IMR-90 (cell line): ENCODE measurements around the gene TCF4. TPM values are rescaled to one million over a fixed set of nuclear protein-coding genes. Genes with fewer than 3 reads are reported as not detected.

Experiments used
- ATAC-seq: fragments of 200-7000 bp; cut with Tn5 transposase; 2 replicates; pipeline ENCODE4 v1.9.1; 2020; ENCODE audit warnings: low read depth, mild to moderate bottlenecking, moderate library complexity
- BruUV-seq: library from RNA; stranded (reverse); fragments of 400-500 nt; replicated peaks from 2 replicates; lab custom pipeline; 2021; lab: Mats Ljungman, UMichigan
- CTCF ChIA-PET: fragments of 300-600 bp; formaldehyde crosslinking; extraction: SDS; loops from one replicate; lab custom pipeline; 2021; ENCODE audit warnings: antibody characterized with exemption; lab: Yijun Ruan, JAX
- POLR2A ChIA-PET: fragments of 300-600 bp; sonication (Branson Sonifier 250); formaldehyde crosslinking; loops from one replicate; lab custom pipeline; 2022; ENCODE audit warnings: antibody characterized with exemption; ENCODE audit not compliant: unreplicated experiment; lab: Charles Lee
- DNase-seq: peaks from one replicate; pipeline ENCODE4 v3.0.0; 2013
- H2AFZ ChIP-seq: replicated peaks from 2 replicates; pipeline ENCODE3; 2013; ENCODE audit warnings: low read length, mild to moderate bottlenecking; ENCODE audit not compliant: poor library complexity
- H2AK5ac ChIP-seq: 2 replicates; pipeline ENCODE4 v1.6.1; 2013; ENCODE audit warnings: low read depth, low read length, inconsistent platforms
- H2AK9ac ChIP-seq: replicated peaks from 2 replicates; pipeline ENCODE3; 2013; ENCODE audit warnings: mild to moderate bottlenecking, low read depth, low read length, moderate library complexity; ENCODE audit not compliant: poor library complexity
- H2BK120ac ChIP-seq: 2 replicates; pipeline ENCODE4 v1.6.1; 2013; ENCODE audit warnings: low read depth, low read length, inconsistent platforms
- H2BK15ac ChIP-seq: 3 replicates; pipeline ENCODE4 v1.6.1; 2013; ENCODE audit warnings: low read depth, low read length, inconsistent platforms
- H2BK20ac ChIP-seq: 2 replicates; pipeline ENCODE4 v1.6.1; 2013; ENCODE audit warnings: low read depth, mild to moderate bottlenecking, inconsistent platforms, low read length, moderate library complexity
- H2BK5ac ChIP-seq: 2 replicates; pipeline ENCODE4 v1.6.1; 2013; ENCODE audit warnings: mild to moderate bottlenecking, low read depth, low read length, inconsistent platforms; ENCODE audit not compliant: poor library complexity, severe bottlenecking
- H3K14ac ChIP-seq: replicated peaks from 2 replicates; pipeline ENCODE4 v1.6.1; 2013; ENCODE audit warnings: low read depth, low read length, inconsistent platforms
- H3K18ac ChIP-seq: 2 replicates; pipeline ENCODE4 v1.6.1; 2013; ENCODE audit warnings: low read depth, low read length, control low read depth
- H3K23ac ChIP-seq: 2 replicates; pipeline ENCODE4 v1.6.1; 2013; ENCODE audit warnings: low read depth, low read length, inconsistent platforms
- H3K27ac ChIP-seq: 2 replicates; pipeline ENCODE4 v1.5.1; 2013; ENCODE audit warnings: mild to moderate bottlenecking, control low read depth, low read length; ENCODE audit not compliant: insufficient read depth
- H3K27me3 ChIP-seq: 2 replicates; pipeline ENCODE4 v1.6.1; 2013; ENCODE audit warnings: low read length; ENCODE audit not compliant: control insufficient read depth, insufficient read depth
- H3K36me3 ChIP-seq: 2 replicates; pipeline ENCODE4 v1.6.1; 2013; ENCODE audit warnings: low read length, mixed read lengths; ENCODE audit not compliant: control insufficient read depth, insufficient read depth
- H3K4ac ChIP-seq: 2 replicates; pipeline ENCODE4 v1.6.1; 2013; ENCODE audit warnings: low read depth, low read length, inconsistent platforms
- H3K4me1 ChIP-seq: 2 replicates; pipeline ENCODE4 v1.6.1; 2013; ENCODE audit warnings: low read length, mixed read lengths; ENCODE audit not compliant: control insufficient read depth, insufficient read depth
- H3K4me2 ChIP-seq: 2 replicates; pipeline ENCODE4 v1.6.1; 2013; ENCODE audit warnings: low read depth, mild to moderate bottlenecking, control low read depth, low read length, moderate library complexity
- H3K4me3 ChIP-seq: 2 replicates; pipeline ENCODE4 v1.5.1; 2013; ENCODE audit warnings: low read depth, mild to moderate bottlenecking, control low read depth, low read length, moderate library complexity; ENCODE audit not compliant: insufficient read depth
- H3K56ac ChIP-seq: 2 replicates; pipeline ENCODE4 v1.6.1; 2013; ENCODE audit warnings: low read length, inconsistent platforms; ENCODE audit not compliant: insufficient read depth; ENCODE audit errors: extremely low read depth
- H3K79me1 ChIP-seq, 2 experiments: 2 replicates each; pipeline ENCODE4 v1.6.1; 2013; ENCODE audit warnings: low read length in 2 of 2, inconsistent platforms in 1 of 2, low read depth in 1 of 2
- H3K9ac ChIP-seq: 2 replicates; pipeline ENCODE4 v1.6.1; 2013; ENCODE audit warnings: low read depth, low read length, control low read depth
- H3K9me1 ChIP-seq: 2 replicates; pipeline ENCODE4 v1.6.1; 2013; ENCODE audit warnings: low read length, inconsistent platforms; ENCODE audit not compliant: insufficient read depth
- H3K9me3 ChIP-seq: 2 replicates; pipeline ENCODE4 v1.6.1; 2013; ENCODE audit warnings: low read length; ENCODE audit not compliant: control insufficient read depth, insufficient read depth
- H4K20me1 ChIP-seq: 2 replicates; pipeline ENCODE4 v1.6.1; 2013; ENCODE audit warnings: low read length, inconsistent platforms; ENCODE audit not compliant: insufficient read depth
- H4K5ac ChIP-seq: 2 replicates; pipeline ENCODE4 v1.6.1; 2013; ENCODE audit warnings: mild to moderate bottlenecking, low read depth, low read length, control low read depth
- H4K8ac ChIP-seq, 2 experiments: 2 replicates each; pipeline ENCODE4 v1.6.1; 2013; ENCODE audit warnings: low read depth in 2 of 2, low read length in 2 of 2, control low read depth in 1 of 2, inconsistent platforms in 1 of 2
- H4K91ac ChIP-seq: 2 replicates; pipeline ENCODE4 v1.6.1; 2013; ENCODE audit warnings: low read depth, low read length, inconsistent platforms; ENCODE audit not compliant: insufficient read depth
- BHLHE40 ChIP-seq: fragments of 150-350 bp; IDR thresholded peaks from 2 replicates; pipeline ENCODE4 v1.6.1; 2016; ENCODE audit warnings: mild to moderate bottlenecking, low read depth, low read length
- CEBPB ChIP-seq: IDR thresholded peaks from 2 replicates; pipeline ENCODE4 v1.6.1; 2012; ENCODE audit warnings: low read depth, low read length, improper control_type of control experiment
- CHD1 ChIP-seq: IDR thresholded peaks from 2 replicates; pipeline ENCODE4 v1.6.1; 2012; ENCODE audit warnings: low read depth, low read length, improper control_type of control experiment
- FOS ChIP-seq: fragments of 150-350 bp; IDR thresholded peaks from 2 replicates; pipeline ENCODE4 v1.6.1; 2016; ENCODE audit warnings: low read depth, low read length
- MAFK ChIP-seq: IDR thresholded peaks from 2 replicates; pipeline ENCODE4 v1.6.1; 2012; ENCODE audit warnings: low read depth, low read length, improper control_type of control experiment
- MAZ ChIP-seq: IDR thresholded peaks from 2 replicates; pipeline ENCODE4 v1.6.1; 2012; ENCODE audit warnings: low read depth, mild to moderate bottlenecking, low read length, improper control_type of control experiment, moderate library complexity, borderline replicate concordance
- MXI1 ChIP-seq: IDR thresholded peaks from 2 replicates; pipeline ENCODE4 v1.6.1; 2012; ENCODE audit warnings: low read depth, mild to moderate bottlenecking, low read length, moderate library complexity, borderline replicate concordance
- NFE2L2 ChIP-seq: fragments of 150-350 bp; IDR thresholded peaks from 2 replicates; pipeline ENCODE4 v1.6.1; 2016; ENCODE audit warnings: low read depth, mild to moderate bottlenecking, low read length
- POLR2A ChIP-seq: IDR thresholded peaks from 2 replicates; pipeline ENCODE4 v1.6.1; 2012; ENCODE audit warnings: mild to moderate bottlenecking, low read depth, low read length
- RAD21 ChIP-seq: IDR thresholded peaks from 2 replicates; pipeline ENCODE4 v1.6.1; 2012; ENCODE audit warnings: low read length, improper control_type of control experiment
- RCOR1 ChIP-seq: IDR thresholded peaks from 2 replicates; pipeline ENCODE4 v1.6.1; 2012; ENCODE audit warnings: mild to moderate bottlenecking, low read length, improper control_type of control experiment; ENCODE audit not compliant: insufficient replicate concordance
- RFX5 ChIP-seq: IDR thresholded peaks from 2 replicates; pipeline ENCODE4 v1.8.0; 2012; ENCODE audit warnings: low read depth, mild to moderate bottlenecking, low read length, moderate library complexity
- SMC3 ChIP-seq: fragments of 150-350 bp; IDR thresholded peaks from 2 replicates; pipeline ENCODE4 v1.6.1; 2016; ENCODE audit warnings: low read depth, mild to moderate bottlenecking, antibody characterized with exemption, low read length, moderate library complexity
- WGBS, 2 experiments: methylation state at CpG; one replicate each; pipeline versions ENCODE4 v1.1.5 to v1.1.7; 2013; ENCODE audit warnings: missing lambda C conversion rate in 2 of 2; ENCODE audit not compliant: insufficient read length in 1 of 2; ENCODE audit errors: extremely low coverage in 2 of 2; 5-methylcytosine and 5-hydroxymethylcytosine counted together
- dilution Hi-C: fragments of 300-500 bp; cut with HindIII; formaldehyde crosslinking; loops from one replicate; pipeline ENCODE4 v1.14.3; 2018; ENCODE audit warnings: low sequenced_read_pairs; ENCODE audit not compliant: unreplicated experiment
- in situ Hi-C: fragments of 300-500 bp; cut with MboI; formaldehyde crosslinking; loops from 3 replicates; pipeline ENCODE4 v1.14.3; 2019; ENCODE audit warnings: low sequenced_read_pairs, inconsistent platforms, mixed read lengths
- intact Hi-C: fragments of 100-400 bp; cut with micrococcal nuclease; formaldehyde crosslinking; loops from 2 replicates; pipeline ENCODE4 v1.10.0; 2022
- polyA plus RNA-seq, 3 experiments: library from polyadenylated mRNA; depleted of rRNA; stranded (reverse); fragments of >200 nt; gene quantifications; 2 replicates each; pipeline ENCODE4 v1.2.3, GENCODE V29; 2012; ENCODE audit warnings: low replicate concordance in 1 of 3
- total RNA-seq: library from RNA; depleted of rRNA; stranded (reverse); fragments of >200 nt; gene quantifications from 2 replicates; pipeline ENCODE4 v1.2.3, GENCODE V29; 2012
- TF ChIP-seq, protein P1 (sequence below): fragments of 150-350 bp; IDR thresholded peaks from 2 replicates; pipeline ENCODE4 v1.6.1; 2017; ENCODE audit warnings: mild to moderate bottlenecking, antibody characterized with exemption, low read length, low read depth
- TF ChIP-seq, protein P2 (sequence below): conservative IDR thresholded peaks from 2 replicates; pipeline ENCODE4 v1.5.1; 2012; ENCODE audit warnings: mild to moderate bottlenecking, low read depth, low read length, improper control_type of control experiment
- TF ChIP-seq, protein P3 (sequence below): fragments of 150-350 bp; IDR thresholded peaks from 2 replicates; pipeline ENCODE4 v1.6.1; 2016; ENCODE audit warnings: low read depth, mild to moderate bottlenecking, low read length, moderate library complexity, borderline replicate concordance

Gene TCF4
- total and polyA plus RNA-seq, 2 of the 4 experiments (the other 2 are of a cell fraction) = 30.0 to 87.1 TPM

DNA sequence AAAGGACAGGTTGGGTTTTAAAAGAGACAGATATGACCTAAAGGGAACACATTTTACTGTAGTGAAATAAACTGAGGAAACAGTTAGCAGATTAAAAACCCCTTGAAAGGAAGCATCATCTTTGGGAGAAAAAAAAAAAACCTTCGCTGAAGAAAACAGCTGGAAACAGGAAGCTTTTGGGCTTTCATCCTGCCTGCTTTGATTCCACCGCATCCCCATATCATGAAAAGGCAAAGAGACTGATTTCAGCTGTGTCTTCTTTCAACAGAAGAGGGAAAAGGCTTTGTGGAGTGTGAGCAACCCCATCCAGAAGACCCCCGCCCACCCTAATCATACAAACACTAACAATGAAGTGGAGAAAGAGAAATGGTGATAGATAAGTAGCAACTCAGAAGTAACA is 86.4 kb downstream of the TCF4 start:
- Histone ChIP-seq H3K56ac (peak overlapping the region; percentile 84), H3K27me3 (no peaks in the 10 kb centered on the region), H3K23ac (peak overlapping the region; percentile 68; the same call in 1 of the 2 replicates), H3K9ac (peak overlapping the region; percentile 86), H4K91ac (peak overlapping the region; percentile 27), H4K8ac (peak overlapping the region; percentile 71 to 72), H2BK20ac (peak overlapping the region; percentile 94), H3K9me1 (peaks cover 6% of the 10 kb centered on the region; the same call in 1 of the 2 replicates), H3K36me3 (no peaks in the 10 kb centered on the region), H3K79me1 (peaks cover 6 to 62% of the 10 kb centered on the region in 2 experiments), H4K5ac (peak overlapping the region; percentile 97), H4K20me1 (no peaks in the 10 kb centered on the region), H3K9me3 (no peaks in the 10 kb centered on the region), H3K4me3 (peak overlapping the region; percentile 29; the same call in 1 of the 2 replicates), H3K4me2 (peak overlapping the region; percentile 98), H2AK5ac (peak overlapping the region; percentile 41; the same call in 1 of the 2 replicates), H3K27ac (peak overlapping the region; percentile 99), H2AFZ (no peak overlapping the region), H2BK15ac (peak overlapping the region; percentile 69; the same call in 2 of the 3 replicates), H2BK5ac (peak overlapping the region; percentile 93), H3K4ac (peak overlapping the region; percentile 95), H3K4me1 (peaks cover 16% of the 10 kb centered on the region), H2AK9ac (no peak overlapping the region), H2BK120ac (peak overlapping the region; percentile 90), H3K14ac (peak overlapping the region; percentile 65), H3K18ac (peak overlapping the region; percentile 97)
- no TSS peak for BruUV-seq
- ATAC-seq = no peak
- CTCF ChIA-PET = interaction anchor here (0.9 kb wide), 1 partner anchor 16 kb away, joined by 3 read pairs; no protein-coding TSS in a partner anchor
- no CpG with 5 or more reads among the region's 3 CpGs for WGBS, 2 experiments
- TF ChIP-seq POLR2A = no peak; the same call in 1 of the 2 replicates
- no peak for TF ChIP-seq MAFK
- TF ChIP-seq RFX5 = no peak
- TF ChIP-seq RAD21 = no peak
- no peak for TF ChIP-seq CHD1
- TF ChIP-seq FOS = no peak
- TF ChIP-seq RCOR1 = no peak
- TF ChIP-seq MAZ = no peak
- TF ChIP-seq, protein P1, sequence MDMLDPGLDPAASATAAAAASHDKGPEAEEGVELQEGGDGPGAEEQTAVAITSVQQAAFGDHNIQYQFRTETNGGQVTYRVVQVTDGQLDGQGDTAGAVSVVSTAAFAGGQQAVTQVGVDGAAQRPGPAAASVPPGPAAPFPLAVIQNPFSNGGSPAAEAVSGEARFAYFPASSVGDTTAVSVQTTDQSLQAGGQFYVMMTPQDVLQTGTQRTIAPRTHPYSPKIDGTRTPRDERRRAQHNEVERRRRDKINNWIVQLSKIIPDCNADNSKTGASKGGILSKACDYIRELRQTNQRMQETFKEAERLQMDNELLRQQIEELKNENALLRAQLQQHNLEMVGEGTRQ = no peak
- TF ChIP-seq SMC3 = no peak
- no peak for TF ChIP-seq NFE2L2
- TF ChIP-seq BHLHE40 = no peak
- TF ChIP-seq, protein P2, sequence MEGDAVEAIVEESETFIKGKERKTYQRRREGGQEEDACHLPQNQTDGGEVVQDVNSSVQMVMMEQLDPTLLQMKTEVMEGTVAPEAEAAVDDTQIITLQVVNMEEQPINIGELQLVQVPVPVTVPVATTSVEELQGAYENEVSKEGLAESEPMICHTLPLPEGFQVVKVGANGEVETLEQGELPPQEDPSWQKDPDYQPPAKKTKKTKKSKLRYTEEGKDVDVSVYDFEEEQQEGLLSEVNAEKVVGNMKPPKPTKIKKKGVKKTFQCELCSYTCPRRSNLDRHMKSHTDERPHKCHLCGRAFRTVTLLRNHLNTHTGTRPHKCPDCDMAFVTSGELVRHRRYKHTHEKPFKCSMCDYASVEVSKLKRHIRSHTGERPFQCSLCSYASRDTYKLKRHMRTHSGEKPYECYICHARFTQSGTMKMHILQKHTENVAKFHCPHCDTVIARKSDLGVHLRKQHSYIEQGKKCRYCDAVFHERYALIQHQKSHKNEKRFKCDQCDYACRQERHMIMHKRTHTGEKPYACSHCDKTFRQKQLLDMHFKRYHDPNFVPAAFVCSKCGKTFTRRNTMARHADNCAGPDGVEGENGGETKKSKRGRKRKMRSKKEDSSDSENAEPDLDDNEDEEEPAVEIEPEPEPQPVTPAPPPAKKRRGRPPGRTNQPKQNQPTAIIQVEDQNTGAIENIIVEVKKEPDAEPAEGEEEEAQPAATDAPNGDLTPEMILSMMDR = no peak
- no peak for TF ChIP-seq MXI1
- TF ChIP-seq, protein P3, sequence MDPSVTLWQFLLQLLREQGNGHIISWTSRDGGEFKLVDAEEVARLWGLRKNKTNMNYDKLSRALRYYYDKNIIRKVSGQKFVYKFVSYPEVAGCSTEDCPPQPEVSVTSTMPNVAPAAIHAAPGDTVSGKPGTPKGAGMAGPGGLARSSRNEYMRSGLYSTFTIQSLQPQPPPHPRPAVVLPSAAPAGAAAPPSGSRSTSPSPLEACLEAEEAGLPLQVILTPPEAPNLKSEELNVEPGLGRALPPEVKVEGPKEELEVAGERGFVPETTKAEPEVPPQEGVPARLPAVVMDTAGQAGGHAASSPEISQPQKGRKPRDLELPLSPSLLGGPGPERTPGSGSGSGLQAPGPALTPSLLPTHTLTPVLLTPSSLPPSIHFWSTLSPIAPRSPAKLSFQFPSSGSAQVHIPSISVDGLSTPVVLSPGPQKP = no peak
- no peak for TF ChIP-seq CEBPB
- POLR2A ChIA-PET = interaction anchor here (0.6 kb wide), 2 partner anchors 11 to 1267 kb away, joined by 3 to 4 read pairs; no protein-coding TSS in a partner anchor
- dilution Hi-C loops = no loop called here
- in situ Hi-C loops = no loop called here
- DNase-seq = no peak
- intact Hi-C loops = loop anchor here (5.0 kb wide), 2 partner anchors 79 to 86 kb away; partner anchors contain the start of gene TCF4
